Thymus (tissue), 11 donors: ENCODE results near the gene OTOG. TPM values are rescaled to one million over a fixed set of nuclear protein-coding genes. Genes with fewer than 3 reads are reported as not detected.
"Not testable (repeated sequence)": the region's sequence is repeated elsewhere in the genome, so short reads cannot be mapped to it uniquely, and the experiment has no call there.

ENCODE experiments used
- DNase-seq, 9 donors: peaks; one replicate each; pipeline ENCODE4 v3.0.0-alpha.2; 2013; ENCODE audit warnings: low spot score in 9 of 9, low read depth in 6 of 9, missing footprints in 1 of 9
- H3K27ac ChIP-seq, 2 donors: one replicate each; pipeline ENCODE4 v1.5.1; 2013; ENCODE audit warnings: control low read depth in 1 of 2, low read depth in 1 of 2, low read length in 1 of 2, mild to moderate bottlenecking in 1 of 2, moderate library complexity in 1 of 2
- H3K27me3 ChIP-seq, 2 donors: one replicate each; pipeline ENCODE4 v1.5.1; 2013; ENCODE audit warnings: low read length in 1 of 2; ENCODE audit not compliant: control insufficient read depth in 2 of 2, insufficient read depth in 1 of 2
- H3K36me3 ChIP-seq, 2 donors: one replicate each; pipeline ENCODE4 v1.5.1; 2013; ENCODE audit warnings: low read length in 1 of 2, mild to moderate bottlenecking in 1 of 2, moderate library complexity in 1 of 2; ENCODE audit not compliant: control insufficient read depth in 2 of 2, insufficient read depth in 2 of 2
- H3K4me1 ChIP-seq, 2 donors: one replicate each; pipeline ENCODE4 v1.5.1; 2013; ENCODE audit warnings: low read length in 2 of 2; ENCODE audit not compliant: control insufficient read depth in 2 of 2, insufficient read depth in 2 of 2
- H3K4me3 ChIP-seq, 2 donors: one replicate each; pipeline ENCODE4 v1.5.1; 2013; ENCODE audit warnings: low read length in 2 of 2, control low read depth in 1 of 2, mild to moderate bottlenecking in 1 of 2
- H3K9me3 ChIP-seq, 2 donors: one replicate each; pipeline ENCODE4 v1.5.1; 2013; ENCODE audit warnings: low read length in 1 of 2, mild to moderate bottlenecking in 1 of 2; ENCODE audit not compliant: control insufficient read depth in 2 of 2, insufficient read depth in 1 of 2
- WGBS: extraction: QIAGEN DNeasy Blood & Tissue Kit; methylation state at CpG from one replicate; pipeline ENCODE4 v1.1.7; 2013; 5-methylcytosine and 5-hydroxymethylcytosine counted together
- polyA plus RNA-seq: library from polyadenylated mRNA; stranded (reverse); fragments of 200-250 nt; gene quantifications from one replicate; pipeline ENCODE4 v1.2.3, GENCODE V29; 2013
- total RNA-seq: library from RNA; stranded (reverse); fragments of 120-200 nt; gene quantifications from one replicate; pipeline ENCODE4 v1.2.4, GENCODE V29; 2013
- donor health status: healthy.

The OTOG gene
- total and polyA plus RNA-seq, 2 donors: 0.05 to 0.09 TPM

DNA sequence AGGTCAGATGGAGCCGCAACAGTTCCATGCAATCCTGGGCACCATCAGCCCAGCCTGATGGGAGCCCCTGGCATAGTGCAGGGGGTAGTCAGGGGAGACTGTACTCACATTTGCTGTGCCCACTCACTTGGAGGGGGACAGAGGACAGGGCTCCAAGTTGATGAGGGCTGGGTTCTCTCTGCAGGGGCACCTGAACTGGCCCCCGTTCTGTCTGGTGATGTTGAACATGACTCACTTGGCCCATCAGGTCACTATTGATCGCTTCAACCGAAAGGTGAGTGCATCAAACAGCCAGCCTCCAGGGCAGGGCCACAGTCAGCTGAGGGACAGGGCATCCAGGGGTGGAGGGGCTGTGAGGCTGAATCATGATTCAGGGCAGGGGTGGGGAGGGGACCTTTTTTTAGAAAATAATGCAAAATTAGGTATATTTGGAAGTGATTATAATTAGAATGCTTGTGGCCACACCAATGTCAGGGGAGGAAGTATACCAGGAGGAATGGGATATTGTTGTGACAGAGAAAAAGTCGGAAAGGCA is 66.4 kb downstream of the OTOG start:
- Histone ChIP-seq H3K4me1 (no peaks in the 10 kb centered on the region), H3K4me3 (no peak overlapping the region), H3K27me3 (peaks cover 0 to 4% of the 10 kb centered on the region in 2 donors), H3K36me3 (no peaks in the 10 kb centered on the region), H3K27ac (no peak overlapping the region), H3K9me3 (no peaks in the 10 kb centered on the region)
- 94% methylated on average over 5 of the region's 5 CpGs for WGBS
- no peak for DNase-seq

DNA sequence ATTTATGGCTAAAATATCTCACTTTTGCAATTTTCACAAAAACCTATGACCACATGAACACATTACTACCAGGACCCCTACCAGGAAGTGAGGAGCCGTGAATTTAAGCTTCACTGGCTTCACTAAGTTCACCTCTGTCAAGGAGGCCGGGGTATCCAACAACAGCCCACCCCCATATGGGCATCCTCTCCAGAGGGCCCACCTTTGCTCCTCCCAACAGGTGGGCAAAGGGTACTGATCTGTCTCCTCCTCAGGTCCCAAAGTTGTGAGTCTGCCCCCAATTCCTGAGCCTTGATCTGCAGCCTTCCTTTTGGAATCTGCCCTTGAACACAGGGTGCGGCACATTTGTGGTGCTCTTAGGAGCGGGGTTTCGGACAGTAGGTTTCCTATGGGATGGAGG is 66.9 kb downstream of the OTOG start:
- no peak for DNase-seq
- Histone ChIP-seq H3K4me1 (no peaks in the 10 kb centered on the region), H3K4me3 (no peak overlapping the region), H3K27me3 (peaks cover 0 to 4% of the 10 kb centered on the region in 2 donors), H3K9me3 (no peaks in the 10 kb centered on the region), H3K36me3 (no peaks in the 10 kb centered on the region), H3K27ac (no peak overlapping the region)
- 92% methylated on average over 5 of the region's 5 CpGs for WGBS

DNA sequence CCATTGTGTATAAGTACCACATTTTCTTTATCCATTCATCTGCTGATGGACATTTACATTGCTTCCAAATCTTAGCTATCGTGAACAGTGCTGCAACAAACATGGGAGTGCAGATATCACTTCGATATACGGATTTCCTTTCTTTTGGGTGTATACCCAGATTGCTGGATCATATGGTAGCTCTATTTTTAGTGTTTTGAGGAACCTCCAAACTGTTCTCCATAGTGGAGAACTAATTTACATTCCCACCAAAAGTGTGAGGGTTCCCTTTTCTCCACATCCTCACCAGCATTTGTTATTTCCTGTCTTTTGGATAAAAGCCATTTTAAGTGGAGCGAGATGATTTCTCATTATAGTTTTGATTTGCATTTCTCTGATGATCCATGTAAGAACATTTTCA is 75.7 kb downstream of the OTOG start:
- H3K27me3 ChIP-seq, H3K9me3 ChIP-seq, H3K36me3 ChIP-seq, H3K4me3 ChIP-seq, DNase-seq, H3K27ac ChIP-seq, H3K4me1 ChIP-seq: not testable (repeated sequence)
- 93% methylated on average over 4 of the region's 4 CpGs for WGBS

DNA sequence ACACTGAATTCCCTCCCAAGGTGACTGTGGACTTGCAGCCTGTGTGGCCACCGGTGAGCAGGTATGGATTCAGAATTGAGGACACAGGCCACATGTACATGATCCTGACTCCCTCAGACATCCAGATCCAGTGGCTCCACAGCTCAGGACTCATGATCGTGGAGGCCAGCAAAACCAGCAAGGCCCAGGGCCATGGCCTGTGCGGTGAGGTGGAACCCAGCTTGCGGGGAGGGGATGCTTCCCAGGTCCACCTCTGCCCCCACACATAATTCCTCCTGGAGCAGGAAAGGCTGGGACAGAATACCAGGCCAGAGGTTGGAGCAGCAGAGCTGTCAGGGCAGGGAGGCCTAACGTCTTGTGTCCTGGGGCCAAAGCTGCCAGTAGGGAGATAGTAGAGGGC is 82.1 kb downstream of the OTOG start:
- no peaks in the 10 kb centered on the region for H3K27me3 ChIP-seq
- 90% methylated on average over 5 of the region's 5 CpGs for WGBS
- no peaks in the 10 kb centered on the region for H3K4me1 ChIP-seq
- no peaks in the 10 kb centered on the region for H3K9me3 ChIP-seq
- no peak overlapping the region for H3K27ac ChIP-seq
- H3K36me3 ChIP-seq: no peaks in the 10 kb centered on the region
- H3K4me3 ChIP-seq: no peak overlapping the region
- DNase-seq: no peak

DNA sequence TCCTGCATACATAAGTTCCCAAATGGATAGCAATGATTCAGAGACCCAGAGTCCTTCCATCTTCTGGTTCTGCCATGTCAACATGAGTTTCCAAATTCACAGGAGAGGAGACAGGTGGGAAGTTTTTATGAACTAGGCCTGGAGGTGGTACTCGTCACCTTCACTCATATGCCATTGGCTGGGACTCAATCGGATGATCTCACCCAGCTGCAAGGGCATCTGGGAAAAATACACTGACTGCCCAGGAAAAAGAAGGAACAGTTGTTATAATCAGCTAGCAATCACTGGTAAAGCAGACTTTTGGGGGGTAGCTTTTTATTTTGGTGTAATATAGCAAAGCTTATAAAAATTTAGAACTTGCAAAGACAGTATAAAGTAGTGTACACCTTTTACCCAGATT is 83.9 kb downstream of the OTOG start:
- H3K36me3 ChIP-seq: no peaks in the 10 kb centered on the region
- no peaks in the 10 kb centered on the region for H3K9me3 ChIP-seq
- DNase-seq: no peak
- H3K4me3 ChIP-seq: no peak overlapping the region
- H3K27me3 ChIP-seq: no peaks in the 10 kb centered on the region
- no peaks in the 10 kb centered on the region for H3K4me1 ChIP-seq
- H3K27ac ChIP-seq: no peak overlapping the region
- WGBS: 93% methylated on average over 2 of the region's 2 CpGs

DNA sequence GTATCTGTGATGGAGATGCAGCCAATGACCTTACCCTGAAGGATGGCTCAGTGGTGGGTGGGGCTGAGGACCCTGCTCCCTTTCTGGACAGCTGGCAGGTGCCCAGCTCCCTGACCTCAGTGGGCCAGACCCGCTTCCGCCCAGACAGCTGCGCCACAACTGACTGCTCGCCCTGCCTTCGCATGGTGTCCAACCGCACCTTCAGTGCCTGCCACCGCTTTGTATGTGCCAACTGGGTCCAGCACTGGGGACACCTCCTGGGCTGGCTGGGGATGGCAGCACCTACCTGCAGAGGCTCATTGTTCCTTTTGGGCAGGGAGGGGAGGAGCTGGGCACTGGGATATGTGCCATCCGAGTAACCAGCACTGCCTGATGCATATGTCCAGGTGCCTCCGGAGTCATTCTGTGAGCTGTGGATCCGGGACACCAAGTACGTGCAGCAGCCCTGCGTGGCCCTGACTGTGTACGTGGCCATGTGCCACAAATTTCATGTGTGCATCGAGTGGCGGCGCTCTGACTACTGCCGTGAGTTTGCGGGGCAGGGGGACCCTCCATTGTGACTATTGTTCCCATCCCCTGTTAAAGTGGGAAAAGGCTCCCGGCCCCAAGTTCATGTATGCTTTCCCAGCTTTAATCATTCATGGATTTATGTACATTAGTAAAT is 84.8 kb downstream of the OTOG start:
- no peak for DNase-seq
- Histone ChIP-seq H3K27me3 (no peaks in the 10 kb centered on the region), H3K4me1 (no peaks in the 10 kb centered on the region), H3K4me3 (no peak overlapping the region), H3K9me3 (no peaks in the 10 kb centered on the region), H3K36me3 (no peaks in the 10 kb centered on the region), H3K27ac (no peak overlapping the region)
- WGBS: 95% methylated on average over 19 of the region's 19 CpGs

DNA sequence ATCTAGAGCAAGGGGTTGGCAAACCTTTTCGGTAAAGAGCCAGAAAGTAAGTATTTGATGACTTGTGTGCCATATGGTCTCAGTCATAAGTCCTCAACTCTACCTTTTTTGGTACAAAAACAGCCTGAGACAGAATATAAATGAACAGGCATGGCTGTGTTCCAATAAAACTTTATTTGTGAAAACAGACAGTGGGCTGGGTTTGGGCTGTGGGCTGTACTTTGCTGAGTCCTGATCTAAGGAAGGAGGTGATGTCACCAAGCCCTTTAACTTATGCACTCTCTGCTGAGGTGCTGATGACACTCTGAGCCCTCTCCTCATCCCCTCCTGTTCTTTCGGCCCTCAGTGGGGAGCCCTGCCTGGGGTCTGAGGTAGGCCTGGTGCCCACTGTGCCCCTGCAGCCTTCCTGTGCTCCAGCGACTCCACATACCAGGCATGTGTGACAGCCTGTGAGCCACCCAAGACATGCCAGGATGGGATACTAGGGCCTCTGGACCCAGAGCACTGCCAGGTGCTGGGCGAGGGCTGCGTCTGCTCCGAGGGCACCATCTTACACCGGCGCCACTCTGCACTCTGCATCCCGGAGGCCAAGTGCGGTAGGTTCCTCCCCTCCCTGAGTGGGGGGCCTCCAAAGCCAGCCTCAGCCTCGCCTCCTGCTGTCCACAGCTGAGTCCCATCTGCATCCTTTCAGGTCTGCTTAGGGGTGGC is 86.4 kb downstream of the OTOG start:
- Histone ChIP-seq H3K4me3 (no peak overlapping the region), H3K4me1 (no peaks in the 10 kb centered on the region), H3K27me3 (no peaks in the 10 kb centered on the region), H3K36me3 (no peaks in the 10 kb centered on the region), H3K27ac (no peak overlapping the region), H3K9me3 (no peaks in the 10 kb centered on the region)
- DNase-seq: no peak
- WGBS: 95% methylated on average over 11 of the region's 11 CpGs

DNA sequence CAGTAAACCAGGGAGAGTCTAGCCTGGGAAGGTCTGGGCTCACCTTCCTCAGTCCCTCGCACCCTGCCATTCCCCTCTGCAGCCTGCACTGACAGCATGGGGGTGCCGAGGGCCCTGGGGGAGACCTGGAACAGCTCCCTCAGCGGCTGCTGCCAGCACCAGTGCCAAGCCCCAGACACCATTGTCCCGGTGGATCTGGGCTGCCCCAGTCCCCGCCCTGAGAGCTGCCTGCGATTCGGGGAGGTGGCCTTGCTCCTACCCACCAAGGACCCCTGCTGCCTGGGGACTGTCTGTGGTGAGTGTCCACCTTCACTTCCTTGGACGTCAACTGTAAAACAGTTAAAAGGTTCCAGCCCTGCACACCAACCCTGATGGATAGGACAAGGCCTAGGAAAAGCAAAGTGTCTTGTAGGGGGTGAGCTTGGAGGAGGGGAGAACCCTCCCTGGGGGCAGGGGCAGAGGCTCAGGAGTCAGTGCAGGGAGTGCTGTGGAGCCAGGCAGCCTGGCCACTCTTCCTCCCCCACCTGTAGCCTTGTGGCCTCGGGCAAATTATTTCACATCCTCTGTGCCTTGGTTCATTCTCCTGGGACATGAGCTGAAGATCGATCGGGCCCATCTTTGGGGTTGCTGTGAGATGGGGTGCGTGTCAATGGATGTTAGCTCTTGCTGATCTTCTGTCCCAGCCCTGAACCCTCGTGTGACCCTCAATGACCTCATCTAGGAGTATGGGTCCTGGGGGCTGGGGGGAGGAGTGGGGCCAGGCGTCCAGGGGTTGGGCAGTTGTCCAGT is 87.1 kb downstream of the OTOG start:
- H3K4me3 ChIP-seq: no peak overlapping the region
- H3K4me1 ChIP-seq: no peaks in the 10 kb centered on the region
- 88% methylated on average over 14 of the region's 14 CpGs for WGBS
- DNase-seq: no peak
- H3K27me3 ChIP-seq: no peaks in the 10 kb centered on the region
- H3K27ac ChIP-seq: no peak overlapping the region
- H3K9me3 ChIP-seq: no peaks in the 10 kb centered on the region
- no peaks in the 10 kb centered on the region for H3K36me3 ChIP-seq
